Measurements from ENCODE around the gene FAM110C.

FAM110C gene

GRCh38 chr2:51613-52012, 5.3 kb upstream of the FAM110C start:
- H3F3A ChIP-seq (ENCODE audit: insufficient read depth, low read length): no peaks in the 10 kb centered on the region
- H2AFZ ChIP-seq (ENCODE audit: low read length): no peak overlapping the region
- no peaks in the 10 kb centered on the region for H3K4me1 ChIP-seq (ENCODE audit: low read length)
- no peak overlapping the region for H3K27ac ChIP-seq (ENCODE audit: low read length)
- TF ChIP-seq, protein P1, sequence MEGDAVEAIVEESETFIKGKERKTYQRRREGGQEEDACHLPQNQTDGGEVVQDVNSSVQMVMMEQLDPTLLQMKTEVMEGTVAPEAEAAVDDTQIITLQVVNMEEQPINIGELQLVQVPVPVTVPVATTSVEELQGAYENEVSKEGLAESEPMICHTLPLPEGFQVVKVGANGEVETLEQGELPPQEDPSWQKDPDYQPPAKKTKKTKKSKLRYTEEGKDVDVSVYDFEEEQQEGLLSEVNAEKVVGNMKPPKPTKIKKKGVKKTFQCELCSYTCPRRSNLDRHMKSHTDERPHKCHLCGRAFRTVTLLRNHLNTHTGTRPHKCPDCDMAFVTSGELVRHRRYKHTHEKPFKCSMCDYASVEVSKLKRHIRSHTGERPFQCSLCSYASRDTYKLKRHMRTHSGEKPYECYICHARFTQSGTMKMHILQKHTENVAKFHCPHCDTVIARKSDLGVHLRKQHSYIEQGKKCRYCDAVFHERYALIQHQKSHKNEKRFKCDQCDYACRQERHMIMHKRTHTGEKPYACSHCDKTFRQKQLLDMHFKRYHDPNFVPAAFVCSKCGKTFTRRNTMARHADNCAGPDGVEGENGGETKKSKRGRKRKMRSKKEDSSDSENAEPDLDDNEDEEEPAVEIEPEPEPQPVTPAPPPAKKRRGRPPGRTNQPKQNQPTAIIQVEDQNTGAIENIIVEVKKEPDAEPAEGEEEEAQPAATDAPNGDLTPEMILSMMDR (IDR thresholded peaks at IDR 0.05; ENCODE audit: low read length): no peak
- TF ChIP-seq EZH2phosphoT487 (IDR thresholded peaks at IDR 0.05; ENCODE audit: low read length) (no peak), EZH2 (optimal IDR thresholded peaks at IDR 0.05; ENCODE audit: low read depth, low read length) (no peak)
- H3K4me3 ChIP-seq (ENCODE audit: low read length): no peak overlapping the region
- no peak overlapping the region for H3K9ac ChIP-seq (ENCODE audit: low read length)
- H4K20me1 ChIP-seq (ENCODE audit: insufficient read depth, low read length): no peaks in the 10 kb centered on the region
- no peaks in the 10 kb centered on the region for H3K9me3 ChIP-seq (replicated peaks; ENCODE audit: insufficient read depth, low read length)
- H3K4me2 ChIP-seq (ENCODE audit: low read depth, low read length): no peak overlapping the region
- no peaks in the 10 kb centered on the region for H3K79me2 ChIP-seq (ENCODE audit: low read length)
- no peaks in the 10 kb centered on the region for H3K27me3 ChIP-seq (replicated peaks; ENCODE audit: insufficient read depth, low read length)
- no peaks in the 10 kb centered on the region for H3K36me3 ChIP-seq (replicated peaks; ENCODE audit: insufficient read depth, low read length)
- H3K9me2 ChIP-seq (replicated peaks; ENCODE audit: insufficient read depth, low read length): no peaks in the 10 kb centered on the region
- DNase-seq: no peak

DNA sequence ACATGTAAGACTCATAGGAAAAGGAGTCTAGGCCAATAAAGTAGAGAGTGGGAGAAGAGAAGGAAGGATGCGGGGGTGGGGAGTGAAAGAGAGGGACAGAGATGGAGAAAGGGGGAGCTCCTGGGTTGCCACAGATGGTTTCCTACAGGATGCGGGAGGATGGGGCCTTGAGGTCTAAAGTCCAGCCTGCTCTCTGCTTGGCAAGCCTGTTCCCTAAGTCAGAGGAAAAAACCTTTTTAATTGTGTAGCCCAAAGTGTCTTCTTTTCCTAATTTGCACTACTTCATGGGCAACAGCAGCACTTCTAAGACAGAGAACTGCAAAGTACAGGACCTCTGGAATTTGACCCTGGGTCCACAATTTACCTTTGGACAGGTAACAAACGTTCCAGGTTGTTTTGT, 1.4 kb upstream of the FAM110C start:
- H3K4me3 ChIP-seq (ENCODE audit: low read length): no peak overlapping the region
- no peak overlapping the region for H3K27ac ChIP-seq (ENCODE audit: low read length)

GRCh38 chr2:47346-47725, 1.0 kb upstream of the FAM110C start:
- H3K4me2 ChIP-seq (ENCODE audit: low read depth, low read length): no peak overlapping the region
- H2AFZ ChIP-seq (ENCODE audit: low read length): no peak overlapping the region
- no peaks in the 10 kb centered on the region for H3K79me2 ChIP-seq (ENCODE audit: low read length)
- H3F3A ChIP-seq (ENCODE audit: insufficient read depth, low read length): no peaks in the 10 kb centered on the region
- H3K9me2 ChIP-seq (replicated peaks; ENCODE audit: insufficient read depth, low read length): no peaks in the 10 kb centered on the region
- H3K27ac ChIP-seq (ENCODE audit: low read length): no peak overlapping the region
- no peak overlapping the region for H3K9ac ChIP-seq (ENCODE audit: low read length)
- no peaks in the 10 kb centered on the region for H3K9me3 ChIP-seq (replicated peaks; ENCODE audit: insufficient read depth, low read length)
- no peaks in the 10 kb centered on the region for H3K27me3 ChIP-seq (replicated peaks; ENCODE audit: insufficient read depth, low read length)
- no peaks in the 10 kb centered on the region for H4K20me1 ChIP-seq (ENCODE audit: insufficient read depth, low read length)
- TF ChIP-seq EZH2phosphoT487 (IDR thresholded peaks at IDR 0.05; ENCODE audit: low read length) (no peak), EZH2 (optimal IDR thresholded peaks at IDR 0.05; ENCODE audit: low read depth, low read length) (no peak)
- TF ChIP-seq, protein P1 (IDR thresholded peaks at IDR 0.05; ENCODE audit: low read length): no peak
- H3K4me1 ChIP-seq (ENCODE audit: low read length): no peaks in the 10 kb centered on the region
- no peak for DNase-seq
- H3K4me3 ChIP-seq (ENCODE audit: low read length): no peak overlapping the region
- no peaks in the 10 kb centered on the region for H3K36me3 ChIP-seq (replicated peaks; ENCODE audit: insufficient read depth, low read length)

More for the DNA sequence above, 1.4 kb upstream of the FAM110C start:
- Histone ChIP-seq H3K9ac (ENCODE audit: low read length) (no peak overlapping the region), H3K4me2 (ENCODE audit: low read depth, low read length) (no peak overlapping the region), H3K9me2 (replicated peaks; ENCODE audit: insufficient read depth, low read length) (no peaks in the 10 kb centered on the region), H3F3A (ENCODE audit: insufficient read depth, low read length) (no peaks in the 10 kb centered on the region), H3K9me3 (replicated peaks; ENCODE audit: insufficient read depth, low read length) (no peaks in the 10 kb centered on the region), H4K20me1 (ENCODE audit: insufficient read depth, low read length) (no peaks in the 10 kb centered on the region), H3K79me2 (ENCODE audit: low read length) (no peaks in the 10 kb centered on the region), H2AFZ (ENCODE audit: low read length) (no peak overlapping the region), H3K4me1 (ENCODE audit: low read length) (no peaks in the 10 kb centered on the region), H3K27me3 (replicated peaks; ENCODE audit: insufficient read depth, low read length) (no peaks in the 10 kb centered on the region), H3K36me3 (replicated peaks; ENCODE audit: insufficient read depth, low read length) (no peaks in the 10 kb centered on the region)
- DNase-seq: no peak
- TF ChIP-seq, protein P1 (IDR thresholded peaks at IDR 0.05; ENCODE audit: low read length): no peak
- TF ChIP-seq EZH2 (optimal IDR thresholded peaks at IDR 0.05; ENCODE audit: low read depth, low read length) (no peak), EZH2phosphoT487 (IDR thresholded peaks at IDR 0.05; ENCODE audit: low read length) (no peak)

Data from MM.1S (cell line).